ENCODE data around the gene FMN2. TPM values are rescaled to one million over a fixed set of nuclear protein-coding genes. Genes with fewer than 3 reads are reported as not detected.
"Not testable (repeated sequence)": the region's sequence is repeated elsewhere in the genome, so short reads cannot be mapped to it uniquely, and the experiment has no call there.

FMN2 gene
- total RNA-seq, 1 experiment from 2014 or later = 0.59 TPM

- H3K27ac Mint-ChIP-seq = no peak overlapping the region
- Histone ChIP-seq H3K14ac (ENCODE audit: insufficient read depth, low read length) (no peak overlapping the region), H2AFZ (ENCODE audit: low read length) (no peak overlapping the region), H3K79me2 (ENCODE audit: insufficient read depth, low read length) (no peaks in the 10 kb centered on the region), H3K27me3 (ENCODE audit: insufficient read depth, low read length) (no peaks in the 10 kb centered on the region), H3K23me2 (ENCODE audit: insufficient read length, low read depth, low read length, poor library complexity, severe bottlenecking) (no peaks in the 10 kb centered on the region), H3K9me3 (ENCODE audit: control insufficient read depth, low read depth, low read length) (no peaks in the 10 kb centered on the region), H2BK20ac (ENCODE audit: low read depth, low read length, poor library complexity, severe bottlenecking) (no peak overlapping the region), H3K27ac (ENCODE audit: insufficient read length, low read depth, low read length) (no peak overlapping the region), H4K91ac (ENCODE audit: insufficient read length, low read depth, low read length) (no peak overlapping the region), H3K9ac (ENCODE audit: extremely low read depth, insufficient read length, low read length) (no peak overlapping the region), H3K56ac (ENCODE audit: insufficient read length, low read depth, low read length) (no peak overlapping the region), H4K8ac (replicated peaks; ENCODE audit: insufficient read length, low read depth, low read length) (no peak overlapping the region), H4K20me1 (ENCODE audit: control insufficient read depth, insufficient read depth, insufficient read length) (no peaks in the 10 kb centered on the region), H3K4me1 (ENCODE audit: insufficient read depth, low read length) (no peaks in the 10 kb centered on the region), H3K4ac (ENCODE audit: low read depth, low read length) (no peak overlapping the region), H3K4me2 (ENCODE audit: insufficient read depth, insufficient read length, low read length) (no peak overlapping the region), H2BK5ac (ENCODE audit: insufficient read length, low read length) (no peak overlapping the region), H3T11ph (ENCODE audit: low read length) (no peak overlapping the region), H2BK15ac (ENCODE audit: low read depth, low read length) (no peak overlapping the region), H3K18ac (ENCODE audit: insufficient read length, low read depth, low read length) (no peak overlapping the region), H4K5ac (ENCODE audit: insufficient read length, low read depth, low read length) (no peak overlapping the region), H3K79me1 (ENCODE audit: insufficient read depth, low read depth, low read length, poor library complexity, severe bottlenecking) (no peaks in the 10 kb centered on the region), H3K23ac (ENCODE audit: insufficient read length, low read depth, low read length) (no peak overlapping the region), H2AK5ac (ENCODE audit: insufficient read length, low read length) (no peak overlapping the region), H2BK120ac (ENCODE audit: low read depth, low read length, poor library complexity, severe bottlenecking) (no peak overlapping the region), H2BK12ac (ENCODE audit: insufficient read length, low read depth, low read length) (no peak overlapping the region)
- no peak overlapping the region for H3K4me3 Mint-ChIP-seq
- H3K4me1 Mint-ChIP-seq = peaks cover 0 to 3% of the 10 kb centered on the region in 2 experiments; a peak in 1 of 4 replicates
- TF ChIP-seq CTCF (conservative IDR thresholded peaks at IDR 0.05) = no peak
- H3K27me3 Mint-ChIP-seq (ENCODE audit: low read depth) = no peaks in the 10 kb centered on the region
- DNase-seq = no peak
- no CpG with 5 or more reads among the region's 3 CpGs for WGBS (ENCODE audit: extremely low coverage, insufficient read length, low lambda C conversion rate)
- H3K36me3 Mint-ChIP-seq (ENCODE audit: insufficient read depth in 1 of 3, low read depth in 3 of 3) = no peaks in the 10 kb centered on the region; a peak in 1 of 7 replicates
- H3K9me3 Mint-ChIP-seq = no peaks in the 10 kb centered on the region
These were observed 167.2 kb downstream of the FMN2 start for GRCh38 chr1:240258910-240259309.

GRCh38 chr1:240264494-240264893, 172.8 kb downstream of the FMN2 start:
- DNase-seq; H3K36me3 Mint-ChIP-seq (ENCODE audit: insufficient read depth in 1 of 3, low read depth in 3 of 3); H3K9me3 ChIP-seq (ENCODE audit: control insufficient read depth, low read depth, low read length); H3K79me1 ChIP-seq (ENCODE audit: insufficient read depth, low read depth, low read length, poor library complexity, severe bottlenecking); H4K8ac ChIP-seq (replicated peaks; ENCODE audit: insufficient read length, low read depth, low read length); H2BK20ac ChIP-seq (ENCODE audit: low read depth, low read length, poor library complexity, severe bottlenecking); H2BK5ac ChIP-seq (ENCODE audit: insufficient read length, low read length); H3K4me2 ChIP-seq (ENCODE audit: insufficient read depth, insufficient read length, low read length); H2AFZ ChIP-seq (ENCODE audit: low read length); H3K23ac ChIP-seq (ENCODE audit: insufficient read length, low read depth, low read length); H3K27me3 ChIP-seq (ENCODE audit: insufficient read depth, low read length); H4K5ac ChIP-seq (ENCODE audit: insufficient read length, low read depth, low read length); H3K9me3 Mint-ChIP-seq; H3K18ac ChIP-seq (ENCODE audit: insufficient read length, low read depth, low read length); H3K27ac Mint-ChIP-seq; H4K20me1 ChIP-seq (ENCODE audit: control insufficient read depth, insufficient read depth, insufficient read length); H3K27me3 Mint-ChIP-seq (ENCODE audit: low read depth); H3K23me2 ChIP-seq (ENCODE audit: insufficient read length, low read depth, low read length, poor library complexity, severe bottlenecking); H3K9ac ChIP-seq (ENCODE audit: extremely low read depth, insufficient read length, low read length); H4K91ac ChIP-seq (ENCODE audit: insufficient read length, low read depth, low read length); H3K4ac ChIP-seq (ENCODE audit: low read depth, low read length); H2BK15ac ChIP-seq (ENCODE audit: low read depth, low read length); H3K79me2 ChIP-seq (ENCODE audit: insufficient read depth, low read length); H3K4me1 ChIP-seq (ENCODE audit: insufficient read depth, low read length); H3K4me3 Mint-ChIP-seq; H3T11ph ChIP-seq (ENCODE audit: low read length); H3K56ac ChIP-seq (ENCODE audit: insufficient read length, low read depth, low read length); H2BK120ac ChIP-seq (ENCODE audit: low read depth, low read length, poor library complexity, severe bottlenecking); H3K27ac ChIP-seq (ENCODE audit: insufficient read length, low read depth, low read length); H2AK5ac ChIP-seq (ENCODE audit: insufficient read length, low read length); H3K14ac ChIP-seq (ENCODE audit: insufficient read depth, low read length); H2BK12ac ChIP-seq (ENCODE audit: insufficient read length, low read depth, low read length); H3K4me1 Mint-ChIP-seq: not testable (repeated sequence)
- no CpG with 5 or more reads among the region's 2 CpGs for WGBS (ENCODE audit: extremely low coverage, insufficient read length, low lambda C conversion rate)
